DND-41 (cell line): ENCODE measurements around the gene DPEP1.

Experiments used
- CTCF ChIP-seq: IDR thresholded peaks from 2 replicates; pipeline ENCODE4 v1.5.1; 2012; ENCODE audit warnings: borderline replicate concordance, low read length, moderate library complexity, mild to moderate bottlenecking; ENCODE audit not compliant: poor library complexity, severe bottlenecking; ENCODE audit errors: extremely low read depth
- EZH2 ChIP-seq: IDR thresholded peaks from 3 replicates; pipeline ENCODE4 v1.6.1; 2012; ENCODE audit warnings: borderline replicate concordance, low read depth, mild to moderate bottlenecking, moderate library complexity, low read length, inconsistent platforms; ENCODE audit not compliant: severe bottlenecking

- no peak for TF ChIP-seq CTCF
- no peak for TF ChIP-seq EZH2
These were observed 73.2 kb downstream of the DPEP1 start, which contains the start of gene CDK10 for GRCh38 chr16:89686520-89687091.
